Mucosa of descending colon (tissue), 3 donors: ENCODE results near the gene UBXN10. TPM values are rescaled to one million over a fixed set of nuclear protein-coding genes. Genes with fewer than 3 reads are reported as not detected.
A peak's percentile ranks its signal among the peaks of the same experiment; 100 is the strongest.

ENCODE experiments used
- ATAC-seq: fragments of 200-7000 bp; cut with Tn5 transposase; one replicate; pipeline ENCODE4 v1.9.1; 2020; ENCODE audit warnings: mild to moderate bottlenecking, moderate library complexity
- DNase-seq, 3 donors: peaks; one replicate each; pipeline ENCODE4 v3.0.0-alpha.2; 2020
- H3K36me3 ChIP-seq: fragments of 200-600 bp; one replicate; pipeline ENCODE4 v1.8.0; 2021; ENCODE audit warnings: low read depth, mild to moderate bottlenecking
- H3K4me1 ChIP-seq: fragments of 200-600 bp; one replicate; pipeline ENCODE4 v1.8.0; 2021; ENCODE audit warnings: low read depth, mild to moderate bottlenecking
- H3K4me3 ChIP-seq: fragments of 200-600 bp; one replicate; pipeline ENCODE4 v1.8.0; 2021; ENCODE audit warnings: mild to moderate bottlenecking
- H3K9me3 ChIP-seq: fragments of 200-600 bp; one replicate; pipeline ENCODE4 v1.8.0; 2021; ENCODE audit warnings: mild to moderate bottlenecking
- CTCF ChIP-seq: fragments of 200-600 bp; IDR thresholded peaks from one replicate; pipeline ENCODE4 v1.8.0; 2022; ENCODE audit warnings: antibody characterized with exemption, mild to moderate bottlenecking
- intact Hi-C, 2 donors: fragments of 100-400 bp; cut with DNase I in 1 of 2; cut with micrococcal nuclease in 1 of 2; formaldehyde crosslinking; loops; one replicate each; pipeline versions ENCODE4 v1.11.0 to v1.11.1; 2022; cut with DNase I, micrococcal nuclease
- total RNA-seq, 3 donors: library from RNA; stranded (reverse); fragmentation: NEBNext Ultra II Directional in 2 of 3; extraction: Animal tissue kit (Norgen Biotek cat#: 25700) in 2 of 3; gene quantifications; one replicate each; pipeline versions ENCODE4 v1.2.1 to v1.2.4, GENCODE V29; 2021 to 2023
- donor health status: DM: no; HTN: no; CAD: no; lungs with moderate emphysema.
- donor health status: DM: no; HTN: no; CAD: no.
- donor health status: DM: no; HTN: yes; CAD: no.

Gene UBXN10
- total RNA-seq, 3 donors from 2014 or later: 5.8 to 15.5 (median 5.8) TPM

DNA sequence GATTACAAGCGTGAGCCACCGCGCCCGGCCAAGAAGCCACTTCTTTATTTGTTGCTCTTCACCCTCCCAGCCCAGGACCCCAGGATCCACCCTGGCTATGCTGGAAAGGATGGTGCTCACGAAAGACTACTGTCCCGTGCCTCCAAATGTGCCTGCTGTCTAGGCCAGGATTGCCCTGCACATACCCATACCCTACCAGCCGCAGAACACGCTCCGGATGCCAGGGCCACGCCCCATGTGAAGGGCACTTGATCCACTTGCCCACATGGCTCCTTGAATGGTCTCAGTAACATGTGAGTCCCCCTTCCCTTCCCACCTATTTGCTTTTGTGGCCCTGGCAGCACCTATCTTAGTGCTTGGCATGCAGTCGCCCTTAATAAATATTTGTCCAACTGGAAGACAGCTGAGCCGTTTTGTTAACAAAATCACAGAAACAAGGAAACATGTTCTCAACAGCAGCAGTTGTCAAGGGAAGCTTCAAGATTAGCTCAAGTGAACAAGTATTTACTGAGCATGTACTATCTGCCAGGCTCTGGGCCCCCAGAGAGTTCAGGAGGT lies 13.8 kb upstream of the UBXN10 start:
- DNase-seq (peak in 1 of 3 donors; percentile 45), ATAC-seq (peak; percentile 60)
- intact Hi-C loops: no loop called here
- Histone ChIP-seq H3K36me3 (no peaks in the 10 kb centered on the region), H3K4me1 (no peaks in the 10 kb centered on the region), H3K9me3 (no peaks in the 10 kb centered on the region), H3K4me3 (no peak overlapping the region)
- TF ChIP-seq CTCF: no peak

- no peaks in the 10 kb centered on the region for H3K9me3 ChIP-seq
- no peak for TF ChIP-seq CTCF
- H3K4me1 ChIP-seq: no peaks in the 10 kb centered on the region
- intact Hi-C loops: no loop called here
- no peak for DNase-seq
- no peaks in the 10 kb centered on the region for H3K36me3 ChIP-seq
- H3K4me3 ChIP-seq: no peak overlapping the region
- no peak for ATAC-seq
These were observed 10.8 kb upstream of the UBXN10 start for GRCh38 chr1:20174937-20175666.

DNA sequence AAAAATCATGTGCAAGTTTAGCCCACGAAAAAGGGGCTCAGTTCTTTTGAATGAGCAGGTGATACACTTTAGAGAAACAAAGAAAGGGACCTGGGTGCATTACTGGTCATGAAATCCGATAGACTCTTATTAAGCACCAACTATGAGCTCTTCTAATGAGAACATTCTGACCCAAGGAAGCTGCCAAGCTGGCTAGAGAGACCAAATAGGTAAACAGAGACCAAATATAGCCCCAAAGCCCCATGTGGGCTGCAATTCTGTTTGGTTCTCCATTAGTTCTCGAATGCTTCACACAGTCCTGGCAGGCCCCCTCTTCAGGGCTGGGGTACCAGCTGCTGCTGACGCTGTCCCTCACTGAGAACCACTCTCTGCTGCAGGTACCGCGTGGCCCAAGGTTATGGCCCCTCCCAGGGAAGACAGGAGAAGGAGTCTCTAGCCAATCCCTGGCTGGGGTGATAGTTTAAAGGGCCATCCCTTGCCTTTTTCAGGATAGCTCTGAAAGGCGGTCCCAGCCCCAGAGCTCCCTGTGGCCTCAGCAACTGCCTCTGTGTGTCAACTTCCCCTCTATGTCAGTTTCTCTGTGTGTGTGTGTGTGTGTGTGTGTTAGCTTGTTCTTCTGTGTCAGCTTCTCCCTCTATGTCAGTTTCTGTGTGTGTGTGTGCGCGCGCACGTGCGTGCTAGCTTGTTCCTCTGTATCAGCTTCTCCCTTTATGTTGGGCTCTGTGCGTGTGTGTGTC lies 7.1 kb upstream of the UBXN10 start:
- no peak for TF ChIP-seq CTCF
- peaks cover 5% of the 10 kb centered on the region for H3K4me1 ChIP-seq
- no peaks in the 10 kb centered on the region for H3K9me3 ChIP-seq
- H3K4me3 ChIP-seq: no peak overlapping the region
- DNase-seq (peak in 1 of 3 donors; percentile 21), ATAC-seq (no peak)
- intact Hi-C loops: no loop called here
- H3K36me3 ChIP-seq: no peaks in the 10 kb centered on the region

- Histone ChIP-seq H3K36me3 (no peaks in the 10 kb centered on the region), H3K4me3 (no peak overlapping the region), H3K4me1 (peaks cover 5% of the 10 kb centered on the region), H3K9me3 (no peaks in the 10 kb centered on the region)
- ATAC-seq: no peak
- TF ChIP-seq CTCF: no peak
- intact Hi-C loops: no loop called here
- no peak for DNase-seq
These were observed 6.3 kb upstream of the UBXN10 start for GRCh38 chr1:20179371-20180128.

- no peaks in the 10 kb centered on the region for H3K36me3 ChIP-seq
- intact Hi-C loops: no loop called here
- H3K4me1 ChIP-seq: peaks cover 5% of the 10 kb centered on the region
- no peak overlapping the region for H3K4me3 ChIP-seq
- no peak for ATAC-seq
- no peaks in the 10 kb centered on the region for H3K9me3 ChIP-seq
- no peak for TF ChIP-seq CTCF
- peak in 1 of 3 donors; percentile 6 for DNase-seq
These were observed 5.6 kb upstream of the UBXN10 start for GRCh38 chr1:20180129-20180843.
